Activated T-helper 2 cell treated with anti-CD3 and anti-CD28 coated beads, Interferon-gamma antibody, Interleukin-2, Interleukin-4, amounts not matched to agents 10 μg/mL and 5 μg/mL and 100 μg/mL, durations not matched to agents 14 hours and 24 hours and 36 hours (primary cell): Measurements from ENCODE around the gene ZNF101. TPM values are rescaled to one million over a fixed set of nuclear protein-coding genes. Genes with fewer than 3 reads are reported as not detected.

ENCODE experiments used
- DNase-seq: peaks from one replicate; pipeline ENCODE4 v3.0.0; 2021; ENCODE audit warnings: low spot score
- H3K27ac Mint-ChIP-seq: one replicate; pipeline ENCODE4 v1.8.0; 2021; ENCODE audit warnings: mixed read lengths
- H3K27me3 Mint-ChIP-seq: one replicate; pipeline ENCODE4 v1.8.0; 2021; ENCODE audit warnings: low read depth, mixed read lengths
- H3K36me3 Mint-ChIP-seq: one replicate; pipeline ENCODE4 v1.8.0; 2021; ENCODE audit warnings: low read depth, mixed read lengths
- H3K4me1 Mint-ChIP-seq: one replicate; pipeline ENCODE4 v1.8.0; 2021; ENCODE audit warnings: low read depth, mixed read lengths
- H3K4me3 Mint-ChIP-seq: one replicate; pipeline ENCODE4 v1.8.0; 2021; ENCODE audit warnings: low read depth, mild to moderate bottlenecking, moderate library complexity, mixed read lengths
- H3K9me3 Mint-ChIP-seq: one replicate; pipeline ENCODE4 v1.8.0; 2021; ENCODE audit warnings: mixed read lengths
- intact Hi-C: fragments of 100-400 bp; cut with micrococcal nuclease; formaldehyde crosslinking; loops from one replicate; pipeline ENCODE4 v1.15.1; 2023
- total RNA-seq: library from RNA; stranded (reverse); gene quantifications from 2 replicates; pipeline ENCODE4 v1.2.3, GENCODE V29; 2022

The ZNF101 gene
- total RNA-seq, 1 donor from 2014 or later, result 32.1 TPM

- no peak for DNase-seq
- Mint-ChIP-seq H3K4me1 (peaks cover 6% of the 10 kb centered on the region), H3K27ac (no peak overlapping the region), H3K4me3 (no peak overlapping the region), H3K9me3 (no peaks in the 10 kb centered on the region), H3K36me3 (peaks cover 66% of the 10 kb centered on the region), H3K27me3 (no peaks in the 10 kb centered on the region)
- intact Hi-C loops, result no loop called here
Observed at GRCh38 chr19:19647037-19647835, 21.4 kb upstream of the ZNF101 start.

DNA sequence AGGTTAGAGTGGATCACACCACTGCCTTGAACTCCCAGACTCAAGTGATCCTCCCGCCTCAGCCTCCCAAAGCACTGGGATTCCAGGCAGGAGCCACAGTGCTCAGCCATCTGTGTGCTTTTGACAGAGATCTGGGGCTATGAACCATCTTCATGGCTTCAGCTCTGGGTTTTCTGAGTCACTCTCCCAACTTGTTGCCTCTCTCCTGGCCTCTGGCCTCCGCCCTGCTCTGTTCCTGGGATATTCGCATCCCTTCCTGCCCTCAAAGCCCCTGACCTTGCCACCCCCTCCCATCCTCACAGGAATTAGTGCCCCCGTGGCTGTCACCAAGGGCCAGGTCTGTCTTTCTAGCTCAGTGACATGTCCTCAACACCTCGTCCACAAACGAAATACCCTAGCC, 19.5 kb upstream of the ZNF101 start:
- peaks cover 72% of the 10 kb centered on the region for H3K36me3 Mint-ChIP-seq

GRCh38 chr19:19649580-19649995, 19.1 kb upstream of the ZNF101 start:
- H3K27ac Mint-ChIP-seq, result no peak overlapping the region
- DNase-seq, result no peak
- H3K27me3 Mint-ChIP-seq, result no peaks in the 10 kb centered on the region
- H3K9me3 Mint-ChIP-seq, result no peaks in the 10 kb centered on the region
- H3K36me3 Mint-ChIP-seq, result peaks cover 72% of the 10 kb centered on the region
- H3K4me3 Mint-ChIP-seq, result no peak overlapping the region
- intact Hi-C loops, result no loop called here
- H3K4me1 Mint-ChIP-seq, result no peaks in the 10 kb centered on the region

More for the DNA sequence above, 19.5 kb upstream of the ZNF101 start:
- Mint-ChIP-seq H3K27me3 (no peaks in the 10 kb centered on the region), H3K27ac (no peak overlapping the region), H3K9me3 (no peaks in the 10 kb centered on the region), H3K4me1 (no peaks in the 10 kb centered on the region), H3K4me3 (no peak overlapping the region)
- no peak for DNase-seq
- intact Hi-C loops, result no loop called here

- no peaks in the 10 kb centered on the region for H3K4me1 Mint-ChIP-seq
- DNase-seq, result no peak
- no peak overlapping the region for H3K4me3 Mint-ChIP-seq
- H3K36me3 Mint-ChIP-seq, result peaks cover 71% of the 10 kb centered on the region
- H3K9me3 Mint-ChIP-seq, result no peaks in the 10 kb centered on the region
- H3K27me3 Mint-ChIP-seq, result no peaks in the 10 kb centered on the region
- intact Hi-C loops, result no loop called here
- no peak overlapping the region for H3K27ac Mint-ChIP-seq
Observed at GRCh38 chr19:19650331-19650730, 18.3 kb upstream of the ZNF101 start.

- Mint-ChIP-seq H3K36me3 (peaks cover 70% of the 10 kb centered on the region), H3K4me3 (no peak overlapping the region), H3K27ac (no peak overlapping the region), H3K27me3 (no peaks in the 10 kb centered on the region), H3K9me3 (no peaks in the 10 kb centered on the region), H3K4me1 (no peaks in the 10 kb centered on the region)
- intact Hi-C loops, result no loop called here
- DNase-seq, result no peak
Observed at GRCh38 chr19:19651076-19651475, 17.6 kb upstream of the ZNF101 start.

GRCh38 chr19:19652482-19653295, 15.9 kb upstream of the ZNF101 start:
- Mint-ChIP-seq H3K4me1 (no peaks in the 10 kb centered on the region), H3K4me3 (no peak overlapping the region), H3K27me3 (no peaks in the 10 kb centered on the region), H3K9me3 (no peaks in the 10 kb centered on the region), H3K36me3 (peaks cover 72% of the 10 kb centered on the region), H3K27ac (no peak overlapping the region)
- DNase-seq, result no peak
- intact Hi-C loops, result no loop called here

DNA sequence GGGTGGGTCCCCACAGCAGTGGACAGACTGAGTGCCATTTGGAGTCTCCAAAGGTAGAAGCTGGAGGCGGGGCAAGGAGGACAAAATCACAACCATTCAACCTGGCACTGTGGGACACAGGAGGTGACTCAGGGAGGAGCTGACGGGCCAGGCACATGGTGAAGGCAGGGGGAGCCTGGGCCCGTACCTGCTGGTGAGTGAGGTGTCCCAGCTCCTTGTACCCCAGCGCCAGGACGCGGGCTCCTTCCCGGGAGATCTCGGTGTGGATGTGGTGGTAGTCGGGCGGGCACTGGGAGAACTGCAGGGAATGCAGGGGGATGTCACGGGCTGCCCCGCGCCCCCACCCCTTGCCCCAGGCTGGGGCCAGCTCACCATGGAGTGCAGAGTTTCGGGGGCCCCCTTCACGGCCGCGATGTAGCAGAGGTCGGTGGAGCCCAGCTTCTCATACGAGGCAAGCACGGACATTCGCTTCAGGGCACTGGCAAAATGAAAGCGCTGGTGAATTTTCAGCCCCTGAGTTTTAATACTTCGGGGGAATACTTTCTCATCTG, 15.0 kb upstream of the ZNF101 start:
- intact Hi-C loops, result no loop called here
- Mint-ChIP-seq H3K27ac (no peak overlapping the region), H3K27me3 (no peaks in the 10 kb centered on the region), H3K36me3 (peaks cover 73% of the 10 kb centered on the region), H3K9me3 (no peaks in the 10 kb centered on the region), H3K4me1 (no peaks in the 10 kb centered on the region), H3K4me3 (no peak overlapping the region)
- DNase-seq, result no peak

DNA sequence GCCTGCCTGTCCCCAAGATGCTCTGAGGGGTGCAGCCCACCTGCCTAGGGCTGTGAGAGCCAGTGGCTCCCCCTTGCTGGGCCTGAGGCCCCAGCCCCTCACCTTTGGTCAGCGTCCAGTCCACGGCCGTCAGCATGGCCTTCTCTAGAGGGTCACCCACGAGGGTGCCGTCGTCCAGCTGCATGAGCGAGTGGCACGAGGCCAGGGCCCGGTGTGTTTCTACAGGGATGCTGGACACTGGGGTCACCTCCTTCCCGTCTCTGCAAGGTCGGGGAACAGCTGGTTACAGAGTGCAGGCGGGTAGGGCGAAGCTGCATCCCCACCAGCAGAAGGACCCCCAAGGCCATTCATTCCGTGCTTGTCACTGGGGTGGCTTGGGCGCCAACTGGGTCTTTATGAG, 14.2 kb upstream of the ZNF101 start:
- Mint-ChIP-seq H3K27ac (no peak overlapping the region), H3K4me1 (no peaks in the 10 kb centered on the region), H3K4me3 (no peak overlapping the region), H3K36me3 (peaks cover 73% of the 10 kb centered on the region), H3K27me3 (no peaks in the 10 kb centered on the region), H3K9me3 (no peaks in the 10 kb centered on the region)
- intact Hi-C loops, result no loop called here
- no peak for DNase-seq

- Mint-ChIP-seq H3K27ac (no peak overlapping the region), H3K27me3 (no peaks in the 10 kb centered on the region), H3K9me3 (no peaks in the 10 kb centered on the region), H3K36me3 (peaks cover 72% of the 10 kb centered on the region), H3K4me1 (no peaks in the 10 kb centered on the region), H3K4me3 (no peak overlapping the region)
- no peak for DNase-seq
- intact Hi-C loops, result no loop called here
Observed at GRCh38 chr19:19655051-19655594, 13.5 kb upstream of the ZNF101 start.

DNA sequence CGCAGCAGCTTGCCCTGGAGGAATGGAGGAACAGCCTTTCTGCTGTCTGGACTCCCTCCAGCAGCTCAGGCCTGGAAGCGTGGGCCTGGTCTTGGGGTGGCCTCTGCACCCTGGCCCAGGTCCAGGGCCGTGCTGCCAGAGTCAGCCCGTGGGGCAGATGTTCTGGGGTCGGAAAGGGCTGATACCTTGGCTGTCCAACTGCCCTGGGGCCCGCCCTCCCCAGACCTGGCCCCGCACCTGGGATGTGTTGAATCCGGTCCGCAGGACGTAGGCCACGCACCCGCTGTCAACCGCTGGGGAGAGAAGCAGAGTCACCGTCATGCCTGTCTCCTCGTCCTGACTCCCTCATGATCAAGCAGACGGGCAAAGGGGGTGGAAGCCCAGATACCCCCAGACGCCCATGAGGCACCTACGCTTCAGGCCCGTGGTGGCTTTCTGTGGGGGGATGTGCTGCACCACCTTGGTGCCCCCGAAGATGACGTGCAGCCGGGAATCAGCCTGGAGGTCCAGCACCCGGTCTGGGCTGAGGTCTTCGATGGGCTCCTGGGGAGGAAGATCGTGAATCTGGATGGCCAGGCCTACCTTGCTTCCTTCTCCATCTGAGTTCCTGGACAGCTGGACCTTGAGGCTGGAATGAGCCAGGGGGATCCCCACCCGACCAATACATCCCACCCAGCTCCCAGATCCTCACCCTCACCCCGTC, 12.8 kb upstream of the ZNF101 start:
- intact Hi-C loops, result no loop called here
- no peak overlapping the region for H3K4me3 Mint-ChIP-seq
- H3K9me3 Mint-ChIP-seq, result no peaks in the 10 kb centered on the region
- peaks cover 69% of the 10 kb centered on the region for H3K36me3 Mint-ChIP-seq
- H3K4me1 Mint-ChIP-seq, result no peaks in the 10 kb centered on the region
- H3K27ac Mint-ChIP-seq, result no peak overlapping the region
- H3K27me3 Mint-ChIP-seq, result no peaks in the 10 kb centered on the region
- no peak for DNase-seq

- Mint-ChIP-seq H3K27me3 (no peaks in the 10 kb centered on the region), H3K4me3 (no peak overlapping the region), H3K36me3 (peaks cover 72% of the 10 kb centered on the region), H3K9me3 (no peaks in the 10 kb centered on the region), H3K27ac (no peak overlapping the region), H3K4me1 (peaks cover 6% of the 10 kb centered on the region)
- no peak for DNase-seq
- intact Hi-C loops, result no loop called here
Observed at GRCh38 chr19:19656451-19657396, 11.9 kb upstream of the ZNF101 start.

- H3K4me1 Mint-ChIP-seq, result peaks cover 12% of the 10 kb centered on the region
- peaks cover 72% of the 10 kb centered on the region for H3K36me3 Mint-ChIP-seq
- no peak overlapping the region for H3K4me3 Mint-ChIP-seq
- H3K27ac Mint-ChIP-seq, result no peak overlapping the region
- DNase-seq, result no peak
- no peaks in the 10 kb centered on the region for H3K9me3 Mint-ChIP-seq
- intact Hi-C loops, result no loop called here
- H3K27me3 Mint-ChIP-seq, result no peaks in the 10 kb centered on the region
Observed at GRCh38 chr19:19657397-19657783, 11.2 kb upstream of the ZNF101 start.
